K562 (cell line): ENCODE results near the gene NR3C2. TPM values are rescaled to one million over a fixed set of nuclear protein-coding genes. Genes with fewer than 3 reads are reported as not detected.

Source experiments
- ATAC-seq: fragments of 200-7000 bp; cut with Tn5 transposase; 3 replicates; pipeline ENCODE4 v1.9.1; 2020; ENCODE audit warnings: moderate library complexity
- BruUV-seq: library from RNA; stranded (reverse); fragments of 400-500 nt; replicated peaks from 2 replicates; lab custom pipeline; 2021; lab: Mats Ljungman, UMichigan
- CTCF ChIA-PET: fragments of 300-600 bp; formaldehyde crosslinking; extraction: SDS; loops from one replicate; lab custom pipeline; 2021; ENCODE audit warnings: low intra/inter-chr PET ratio; lab: Yijun Ruan, JAX
- POLR2A ChIA-PET: fragments of 300-600, 350-650 bp; sonication (Branson Sonifier 250); formaldehyde crosslinking; extraction: SDS; loops from one replicate; lab custom pipeline; 2021; ENCODE audit warnings: antibody characterized with exemption, inconsistent platforms; lab: Yijun Ruan, JAX
- DNase-seq, 4 experiments: peaks; one replicate each; pipeline versions ENCODE4 v3.0.0 to v3.0.0-alpha.2; 2011 to 2018; ENCODE audit warnings: low spot score in 3 of 4, mixed read lengths in 3 of 4; ENCODE audit errors: extremely low read depth in 1 of 4
- FAIRE-seq: peaks from 2 replicates; lab custom pipeline; 2011; peaks lifted over from hg19 to GRCh38; lab: Jason Lieb, UNC
- H2AFZ ChIP-seq: 2 replicates; pipeline ENCODE4 v1.6.0; 2011; ENCODE audit warnings: low read depth, low read length, control low read depth, inconsistent platforms
- H3K27ac ChIP-seq: fragments of 200-600 bp; 3 replicates; pipeline ENCODE4 v1.8.0; 2011; ENCODE audit warnings: low read depth, mild to moderate bottlenecking, control low read depth, inconsistent platforms, low read length, moderate library complexity, mixed read lengths; ENCODE audit errors: extremely low read depth
- H3K27me3 ChIP-seq, 2 experiments: fragments of 300-600 bp in 1 of 2; 2 replicates in 1 of 2; 3 replicates in 1 of 2; pipeline versions ENCODE4 v1.6.0 to v1.8.0; 2011; ENCODE audit warnings: inconsistent platforms in 2 of 2, low read length in 2 of 2, mild to moderate bottlenecking in 1 of 2, mixed read lengths in 1 of 2, moderate library complexity in 1 of 2; ENCODE audit not compliant: control insufficient read depth in 2 of 2, insufficient read depth in 2 of 2
- H3K36me3 ChIP-seq: fragments of 300-600 bp; 3 replicates; pipeline ENCODE4 v1.8.0; 2011; ENCODE audit warnings: mild to moderate bottlenecking, low read length, inconsistent platforms; ENCODE audit not compliant: control insufficient read depth, insufficient read depth
- H3K4me1 ChIP-seq, 2 experiments: fragments of 200-600 bp in 1 of 2; replicated peaks in 1 of 2; 2 replicates in 1 of 2; 3 replicates in 1 of 2; pipeline versions ENCODE4 v1.5.1 to v1.8.0; 2011; ENCODE audit warnings: inconsistent platforms in 2 of 2, low read length in 2 of 2, mild to moderate bottlenecking in 1 of 2, mixed read lengths in 1 of 2, moderate library complexity in 1 of 2; ENCODE audit not compliant: control insufficient read depth in 2 of 2, insufficient read depth in 2 of 2
- H3K4me2 ChIP-seq: 2 replicates; pipeline ENCODE4 v1.6.1; 2011; ENCODE audit warnings: low read length, control low read depth, inconsistent platforms, mixed read lengths; ENCODE audit not compliant: insufficient read depth
- H3K4me3 ChIP-seq: fragments of 200-600 bp; sonication (generic), shearing (Covaris generic); 2 replicates; pipeline ENCODE4 v1.5.1; 2016; ENCODE audit warnings: control low read depth, inconsistent platforms
- H3K79me2 ChIP-seq: fragments of 200-600 bp; 3 replicates; pipeline ENCODE4 v1.8.0; 2011; ENCODE audit warnings: low read length, inconsistent platforms; ENCODE audit not compliant: control insufficient read depth, insufficient read depth
- H3K9ac ChIP-seq, 2 experiments: 2 replicates each; pipeline versions ENCODE4 v1.6.0 to v1.6.1; 2011; ENCODE audit warnings: low read depth in 2 of 2, low read length in 2 of 2, control low read depth in 1 of 2, inconsistent platforms in 1 of 2, mild to moderate bottlenecking in 1 of 2, mixed read lengths in 1 of 2; ENCODE audit not compliant: insufficient read depth in 1 of 2
- H3K9me1 ChIP-seq: one replicate; pipeline ENCODE4 v1.6.0; 2011; ENCODE audit warnings: inconsistent platforms, mild to moderate bottlenecking, low read length, moderate library complexity; ENCODE audit not compliant: control insufficient read depth, insufficient read depth
- H3K9me3 ChIP-seq: replicated peaks from 2 replicates; pipeline ENCODE4 v1.5.1; 2011; ENCODE audit warnings: low read depth, low read length, inconsistent platforms; ENCODE audit not compliant: control insufficient read depth, insufficient read depth
- H4K20me1 ChIP-seq: replicated peaks from 2 replicates; pipeline ENCODE4 v1.6.1; 2011; ENCODE audit warnings: low read length, inconsistent platforms, mixed read lengths; ENCODE audit not compliant: control insufficient read depth, insufficient read depth
- RBM39 ChIP-seq: fragments of 200-400 bp; formaldehyde crosslinking; optimal IDR thresholded peaks from 2 replicates; pipeline ENCODE3; 2018; ENCODE audit warnings: low read depth, low read length
- ZNF12 ChIP-seq: sonication (generic); formaldehyde crosslinking; IDR thresholded peaks from 2 replicates; pipeline ENCODE4 v1.4.0; 2020; ENCODE audit warnings: mild to moderate bottlenecking, missing genetic modification reagents
- ZNF217 ChIP-seq: sonication (generic); formaldehyde crosslinking; IDR thresholded peaks from 2 replicates; pipeline ENCODE4 v1.8.0; 2022; ENCODE audit warnings: mild to moderate bottlenecking, missing genetic modification reagents
- WGBS: fragments of 100-300 bp; shearing (Covaris generic); methylation state at CpG from one replicate; pipeline ENCODE4 v1.1.6; 2016; ENCODE audit warnings: low coverage, mixed read lengths; ENCODE audit not compliant: insufficient coverage; ENCODE audit errors: missing lambda C conversion rate; 5-methylcytosine and 5-hydroxymethylcytosine counted together
- in situ Hi-C: fragments of 300-500 bp; cut with MboI; formaldehyde crosslinking; loops from 4 replicates; pipeline ENCODE4 v1.15.0; 2018; ENCODE audit warnings: inconsistent platforms, mixed read lengths
- intact Hi-C: fragments of 100-400 bp; cut with micrococcal nuclease; formaldehyde crosslinking; loops from 2 replicates; pipeline ENCODE4 v1.14.2; 2022
- polyA plus RNA-seq, 8 experiments: library from polyadenylated mRNA; depleted of rRNA in 4 of 8; stranded (reverse) in 5 of 8; unstranded in 3 of 8; fragments of >200 nt; fragmentation: Nextera tagmentation in 2 of 8; fragmentation: Illumina TruSeq in 1 of 8; extraction: Ambion mirVana in 2 of 8; extraction: Trizol in 1 of 8; gene quantifications; 2 replicates each; pipeline versions ENCODE4 v1.2.1 to v1.2.3, GENCODE V29; 2011 to 2014; ENCODE audit warnings: inconsistent platforms in 1 of 8, missing spikeins in 1 of 8
- total RNA-seq, 7 experiments: library from RNA; depleted of rRNA in 6 of 7; stranded (reverse); fragments of >200 nt in 6 of 7; fragmentation: Illumina TruSeq in 2 of 7; extraction: Trizol in 2 of 7; gene quantifications; 2 replicates each; pipeline versions ENCODE4 v1.2.1 to v1.2.3, GENCODE V29; 2011 to 2021; ENCODE audit warnings: low replicate concordance in 1 of 7
- TF ChIP-seq, protein P1 (sequence below): sonication (generic); formaldehyde crosslinking; IDR thresholded peaks from 2 replicates; pipeline ENCODE4 v1.8.1; 2023; ENCODE audit warnings: mild to moderate bottlenecking, missing genetic modification reagents
- TF ChIP-seq, protein P2 (sequence below): fragments of 250-450 bp; sonication (Bioruptor Pico); IDR thresholded peaks from 2 replicates; pipeline ENCODE4 v1.5.0; 2021; ENCODE audit warnings: mild to moderate bottlenecking, borderline replicate concordance

Gene NR3C2
- total and polyA plus RNA-seq, 9 of the 15 experiments (the other 6 are each of a cell fraction or from before 2014, with no cell fraction given), result 0.01 to 0.28 (median 0.16) TPM; not detected in 2

DNA sequence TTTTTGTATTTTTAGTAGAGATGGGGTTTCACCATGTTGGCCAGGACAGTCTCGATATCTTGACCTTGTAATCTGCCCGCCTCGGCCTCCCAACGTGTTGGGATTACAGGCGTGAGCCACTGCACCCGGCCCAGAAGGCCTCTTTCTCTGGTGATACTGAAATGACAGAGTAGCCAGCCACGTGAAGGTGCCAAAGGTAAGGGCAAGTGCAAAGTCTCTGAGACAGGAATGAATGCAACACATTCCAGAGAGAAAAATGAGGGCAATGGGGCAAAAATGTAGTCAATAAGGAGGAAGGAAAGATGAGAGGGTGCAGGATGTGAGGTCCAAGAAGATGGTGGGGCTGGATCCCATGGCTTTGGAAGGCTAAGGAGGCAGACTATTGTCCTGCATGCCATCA is 176.0 kb downstream of the NR3C2 start (continued):
- TF ChIP-seq, protein P1, sequence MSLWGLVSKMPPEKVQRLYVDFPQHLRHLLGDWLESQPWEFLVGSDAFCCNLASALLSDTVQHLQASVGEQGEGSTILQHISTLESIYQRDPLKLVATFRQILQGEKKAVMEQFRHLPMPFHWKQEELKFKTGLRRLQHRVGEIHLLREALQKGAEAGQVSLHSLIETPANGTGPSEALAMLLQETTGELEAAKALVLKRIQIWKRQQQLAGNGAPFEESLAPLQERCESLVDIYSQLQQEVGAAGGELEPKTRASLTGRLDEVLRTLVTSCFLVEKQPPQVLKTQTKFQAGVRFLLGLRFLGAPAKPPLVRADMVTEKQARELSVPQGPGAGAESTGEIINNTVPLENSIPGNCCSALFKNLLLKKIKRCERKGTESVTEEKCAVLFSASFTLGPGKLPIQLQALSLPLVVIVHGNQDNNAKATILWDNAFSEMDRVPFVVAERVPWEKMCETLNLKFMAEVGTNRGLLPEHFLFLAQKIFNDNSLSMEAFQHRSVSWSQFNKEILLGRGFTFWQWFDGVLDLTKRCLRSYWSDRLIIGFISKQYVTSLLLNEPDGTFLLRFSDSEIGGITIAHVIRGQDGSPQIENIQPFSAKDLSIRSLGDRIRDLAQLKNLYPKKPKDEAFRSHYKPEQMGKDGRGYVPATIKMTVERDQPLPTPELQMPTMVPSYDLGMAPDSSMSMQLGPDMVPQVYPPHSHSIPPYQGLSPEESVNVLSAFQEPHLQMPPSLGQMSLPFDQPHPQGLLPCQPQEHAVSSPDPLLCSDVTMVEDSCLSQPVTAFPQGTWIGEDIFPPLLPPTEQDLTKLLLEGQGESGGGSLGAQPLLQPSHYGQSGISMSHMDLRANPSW (CRISPR knock-in tag), result no peak
- TF ChIP-seq RBM39 (no peak), ZNF217 (CRISPR knock-in tag) (no peak)
- TF ChIP-seq, all 486 proteins: peak for 0

DNA sequence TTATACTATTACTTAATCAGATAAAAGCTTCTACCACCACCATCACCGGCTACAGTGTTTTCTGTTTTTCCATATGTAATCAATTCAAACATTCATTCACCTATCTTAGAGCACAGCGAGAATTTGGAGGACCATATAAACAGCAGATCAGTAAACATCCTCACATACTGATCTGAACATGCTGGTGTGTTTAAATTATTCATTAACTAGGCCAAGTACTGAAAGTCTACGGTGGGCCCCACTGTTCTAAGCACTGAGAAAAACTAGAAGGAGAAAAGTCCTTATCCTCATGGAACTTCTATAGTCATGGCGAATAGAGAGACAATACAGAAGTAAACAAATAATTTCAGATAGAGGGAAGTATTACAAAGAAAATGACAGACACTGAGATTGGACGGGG is 176.6 kb downstream of the NR3C2 start:
- Histone ChIP-seq H3K27me3 (no peaks in the 10 kb centered on the region), H3K9me1 (no peaks in the 10 kb centered on the region), H3K36me3 (no peaks in the 10 kb centered on the region), H2AFZ (no peak overlapping the region), H3K9ac (no peak overlapping the region), H3K4me2 (no peak overlapping the region), H3K27ac (no peak overlapping the region), H3K79me2 (no peaks in the 10 kb centered on the region), H3K4me3 (no peak overlapping the region), H3K9me3 (no peaks in the 10 kb centered on the region), H4K20me1 (no peaks in the 10 kb centered on the region), H3K4me1 (no peaks in the 10 kb centered on the region)
- no peak for TF ChIP-seq ZNF12
- TF ChIP-seq, protein P2, sequence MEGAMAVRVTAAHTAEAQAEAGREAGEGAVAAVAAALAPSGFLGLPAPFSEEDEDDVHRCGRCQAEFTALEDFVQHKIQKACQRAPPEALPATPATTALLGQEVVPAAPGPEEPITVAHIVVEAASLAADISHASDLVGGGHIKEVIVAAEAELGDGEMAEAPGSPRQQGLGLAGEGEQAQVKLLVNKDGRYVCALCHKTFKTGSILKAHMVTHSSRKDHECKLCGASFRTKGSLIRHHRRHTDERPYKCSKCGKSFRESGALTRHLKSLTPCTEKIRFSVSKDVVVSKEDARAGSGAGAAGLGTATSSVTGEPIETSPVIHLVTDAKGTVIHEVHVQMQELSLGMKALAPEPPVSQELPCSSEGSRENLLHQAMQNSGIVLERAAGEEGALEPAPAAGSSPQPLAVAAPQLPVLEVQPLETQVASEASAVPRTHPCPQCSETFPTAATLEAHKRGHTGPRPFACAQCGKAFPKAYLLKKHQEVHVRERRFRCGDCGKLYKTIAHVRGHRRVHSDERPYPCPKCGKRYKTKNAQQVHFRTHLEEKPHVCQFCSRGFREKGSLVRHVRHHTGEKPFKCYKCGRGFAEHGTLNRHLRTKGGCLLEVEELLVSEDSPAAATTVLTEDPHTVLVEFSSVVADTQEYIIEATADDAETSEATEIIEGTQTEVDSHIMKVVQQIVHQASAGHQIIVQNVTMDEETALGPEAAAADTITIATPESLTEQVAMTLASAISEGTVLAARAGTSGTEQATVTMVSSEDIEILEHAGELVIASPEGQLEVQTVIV, result no peak
- FAIRE-seq, result no peak
- ChIA-PET CTCF (no interaction called here), POLR2A (no interaction called here)
- in situ Hi-C loops (no loop called here), intact Hi-C loops (no loop called here)
- WGBS, result 2% methylated on average over 5 of the region's 5 CpGs
- ATAC-seq, result no peak
- no peak for DNase-seq
- no TSS peak for BruUV-seq
